LNCaP clone FGC (cell line): ENCODE data around the gene KSR2.

Experiments
- DNase-seq: peaks from one replicate; pipeline ENCODE4 v3.0.0-alpha.2; 2011; ENCODE audit warnings: low read depth
- H3K4me3 ChIP-seq: 2 replicates; pipeline ENCODE4 v1.5.1; 2011; ENCODE audit warnings: mild to moderate bottlenecking, low read depth, low read length, control low read depth
- TF ChIP-seq, protein P1 (sequence below): IDR thresholded peaks from 2 replicates; pipeline ENCODE4 v1.5.1; 2012; ENCODE audit warnings: mild to moderate bottlenecking; ENCODE audit not compliant: control insufficient read depth, insufficient read depth; ENCODE audit errors: extremely low read depth

KSR2 gene

DNA sequence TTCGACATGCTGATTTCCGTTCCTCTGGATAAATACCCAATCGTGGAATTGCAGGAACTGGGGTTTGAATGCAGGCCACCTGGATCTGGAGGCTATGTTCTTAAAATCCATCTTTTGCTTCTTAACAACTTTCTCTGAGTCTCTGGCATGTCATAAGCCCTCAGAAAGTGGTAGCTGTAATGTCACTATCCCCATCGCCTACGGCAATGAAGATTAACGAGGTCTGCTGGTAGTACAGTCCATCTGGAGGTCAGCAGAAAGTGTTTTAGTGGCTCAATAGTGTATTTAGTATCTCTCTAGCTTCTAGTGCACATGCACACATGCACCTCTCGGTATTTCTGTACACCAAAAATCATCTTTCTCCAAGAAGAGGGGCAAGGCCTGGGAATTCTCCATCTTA, 477.1 kb downstream of the KSR2 start:
- no peak overlapping the region for H3K4me3 ChIP-seq
- DNase-seq: no peak
- TF ChIP-seq, protein P1, sequence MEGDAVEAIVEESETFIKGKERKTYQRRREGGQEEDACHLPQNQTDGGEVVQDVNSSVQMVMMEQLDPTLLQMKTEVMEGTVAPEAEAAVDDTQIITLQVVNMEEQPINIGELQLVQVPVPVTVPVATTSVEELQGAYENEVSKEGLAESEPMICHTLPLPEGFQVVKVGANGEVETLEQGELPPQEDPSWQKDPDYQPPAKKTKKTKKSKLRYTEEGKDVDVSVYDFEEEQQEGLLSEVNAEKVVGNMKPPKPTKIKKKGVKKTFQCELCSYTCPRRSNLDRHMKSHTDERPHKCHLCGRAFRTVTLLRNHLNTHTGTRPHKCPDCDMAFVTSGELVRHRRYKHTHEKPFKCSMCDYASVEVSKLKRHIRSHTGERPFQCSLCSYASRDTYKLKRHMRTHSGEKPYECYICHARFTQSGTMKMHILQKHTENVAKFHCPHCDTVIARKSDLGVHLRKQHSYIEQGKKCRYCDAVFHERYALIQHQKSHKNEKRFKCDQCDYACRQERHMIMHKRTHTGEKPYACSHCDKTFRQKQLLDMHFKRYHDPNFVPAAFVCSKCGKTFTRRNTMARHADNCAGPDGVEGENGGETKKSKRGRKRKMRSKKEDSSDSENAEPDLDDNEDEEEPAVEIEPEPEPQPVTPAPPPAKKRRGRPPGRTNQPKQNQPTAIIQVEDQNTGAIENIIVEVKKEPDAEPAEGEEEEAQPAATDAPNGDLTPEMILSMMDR: no peak

DNA sequence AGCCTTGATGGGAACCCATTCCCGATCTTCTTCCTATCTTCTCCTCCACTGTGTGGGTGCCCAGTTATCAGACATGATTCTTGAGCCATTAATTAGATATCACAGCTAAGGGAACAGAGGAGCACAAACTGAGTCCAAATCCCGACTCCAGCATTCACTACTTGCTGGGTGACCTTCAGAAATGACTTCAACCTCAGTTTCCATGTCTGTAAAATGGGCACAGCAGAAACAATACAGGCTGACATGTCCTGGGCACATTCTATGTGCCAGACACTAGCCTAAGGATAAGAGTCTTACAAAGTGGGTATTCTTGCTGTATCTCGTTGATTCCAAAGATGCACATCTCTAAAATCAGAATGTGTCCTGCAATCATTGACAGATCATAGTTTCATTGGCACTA, 478.7 kb downstream of the KSR2 start:
- no peak overlapping the region for H3K4me3 ChIP-seq
- TF ChIP-seq, protein P1: no peak
- no peak for DNase-seq

DNA sequence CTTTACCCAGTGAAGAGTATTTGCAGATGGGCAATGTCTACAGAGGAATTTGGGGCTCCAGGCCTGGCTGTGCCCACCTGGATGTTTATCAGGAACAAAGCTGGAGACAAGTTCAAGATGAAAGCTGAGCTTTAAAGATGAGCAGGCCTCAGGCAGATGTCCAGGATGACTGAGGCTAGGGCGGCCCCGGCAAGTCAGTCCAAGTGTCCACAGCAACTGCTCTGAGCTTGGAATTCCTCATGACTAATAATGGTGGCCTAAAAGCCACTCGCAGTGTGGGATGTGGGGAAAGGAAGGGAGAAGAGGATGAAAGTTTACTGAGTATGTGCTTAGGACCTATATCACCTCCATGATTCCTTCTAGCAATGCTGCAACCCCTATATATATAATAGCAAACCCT, 479.1 kb downstream of the KSR2 start:
- no peak for DNase-seq
- H3K4me3 ChIP-seq: no peak overlapping the region
- TF ChIP-seq, protein P1: no peak

DNA sequence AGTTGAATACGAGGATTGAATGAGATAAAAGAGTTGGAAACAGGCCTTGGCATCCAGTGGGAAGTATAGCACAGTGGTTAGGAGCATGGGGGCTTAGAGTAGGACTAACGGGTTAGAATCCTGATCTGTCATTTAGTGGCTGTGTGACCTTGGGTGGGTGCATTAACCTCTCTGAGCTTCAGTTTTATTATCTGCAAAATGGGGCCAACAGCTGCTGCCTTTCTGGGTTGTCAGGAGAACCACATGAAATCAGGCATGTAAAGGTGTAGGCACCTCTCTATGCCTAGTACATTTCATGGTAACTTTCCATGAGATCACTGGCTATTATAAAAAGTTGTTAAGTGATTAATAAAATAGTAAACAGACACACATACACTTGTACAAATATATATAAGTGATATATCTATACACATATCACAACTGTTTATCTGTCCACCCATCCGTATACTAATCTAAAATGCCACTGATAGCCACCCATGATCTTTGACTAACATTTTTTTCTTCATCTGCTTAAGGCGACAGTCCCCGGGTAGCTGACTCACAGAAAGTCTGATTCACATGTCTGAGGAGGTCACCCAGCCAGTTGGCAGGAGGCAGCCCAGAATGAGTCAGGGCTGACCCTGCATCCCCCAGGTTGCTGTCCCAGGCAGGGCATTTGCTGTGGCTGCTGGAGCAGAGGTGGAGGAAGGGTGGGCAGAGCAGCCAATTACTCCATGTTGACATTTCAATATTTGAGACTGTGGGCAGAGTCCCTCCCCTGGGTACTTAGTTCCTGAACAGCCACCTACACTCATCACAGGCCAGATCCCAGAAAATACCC, 481.7 kb downstream of the KSR2 start:
- no peak overlapping the region for H3K4me3 ChIP-seq
- DNase-seq: no peak
- TF ChIP-seq, protein P1: no peak

DNA sequence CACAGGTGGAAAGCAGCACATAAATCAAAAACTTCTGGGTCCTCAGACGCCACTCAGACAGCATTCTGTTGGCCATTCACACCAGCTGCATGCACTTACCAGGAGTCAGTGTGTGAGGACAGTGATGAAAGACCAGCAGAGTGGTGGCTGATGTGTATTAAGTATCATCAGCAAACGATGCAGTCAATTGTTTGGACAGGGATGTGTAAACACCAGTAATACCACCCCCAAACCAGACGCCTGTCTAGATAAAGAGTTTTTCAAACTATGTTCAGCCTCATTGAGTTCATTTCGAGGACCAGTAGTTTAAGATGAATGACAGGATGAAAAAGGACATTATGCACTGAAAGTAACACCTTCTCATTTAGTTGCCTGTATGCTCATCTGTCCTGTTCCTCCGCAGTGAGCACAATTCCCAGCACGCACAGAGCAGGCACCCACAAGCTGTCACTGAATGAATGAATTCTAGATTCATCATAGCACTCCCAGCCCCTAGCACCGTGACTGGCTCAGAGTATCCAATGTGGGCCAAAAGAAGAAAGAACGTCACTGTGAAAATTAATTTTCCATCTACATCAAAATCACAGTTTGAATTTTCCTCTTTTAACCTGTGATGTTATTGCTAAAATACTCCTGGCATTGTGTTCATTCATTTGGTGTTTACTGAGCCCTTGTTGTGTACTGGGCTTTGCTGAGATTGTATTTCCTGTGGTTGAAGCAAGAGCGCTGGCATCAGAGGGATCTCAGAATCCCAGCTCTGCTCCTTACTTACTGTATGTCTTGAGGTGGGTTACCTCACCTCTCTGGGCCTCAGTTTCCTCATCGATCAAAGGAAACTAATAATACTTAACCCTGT, 482.6 kb downstream of the KSR2 start:
- DNase-seq: no peak
- TF ChIP-seq, protein P1: no peak
- H3K4me3 ChIP-seq: no peak overlapping the region

DNA sequence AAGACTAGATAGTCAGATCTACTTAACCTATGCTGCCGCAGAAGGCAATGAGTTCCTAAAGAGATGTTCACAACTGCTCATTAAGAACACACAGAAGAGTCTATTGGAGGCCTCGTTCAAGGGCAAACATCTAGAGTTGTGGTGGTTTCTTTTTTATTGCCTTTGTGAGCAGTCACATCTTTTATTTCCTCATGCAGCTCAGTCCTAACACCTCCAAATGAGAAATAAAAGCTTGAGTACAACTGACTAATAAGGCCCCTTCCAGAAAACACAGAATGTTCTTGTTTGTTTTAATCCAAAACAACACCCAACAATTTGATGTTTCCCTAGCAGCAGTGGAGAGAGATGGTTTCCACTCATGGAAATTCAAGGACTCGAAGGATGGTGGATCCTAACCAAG, 483.9 kb downstream of the KSR2 start:
- DNase-seq: no peak
- H3K4me3 ChIP-seq: no peak overlapping the region
- TF ChIP-seq, protein P1: no peak
